Suprapubic skin (tissue), 4 donors: ENCODE measurements around the gene PODXL.

Experiments
- CTCF ChIP-seq, 2 donors: fragments of 200-600 bp in 1 of 2; fragments of 450-650 bp in 1 of 2; sonication (generic) in 1 of 2; IDR thresholded peaks; one replicate each; pipeline ENCODE4 v1.5.1; 2016 to 2019; ENCODE audit warnings: antibody characterized with exemption in 2 of 2, mild to moderate bottlenecking in 1 of 2, moderate library complexity in 1 of 2
- EP300 ChIP-seq: sonication (generic); formaldehyde crosslinking; IDR thresholded peaks from one replicate; pipeline ENCODE4 v1.6.1; 2017; ENCODE audit warnings: antibody characterized with exemption
- POLR2A ChIP-seq, 2 donors: fragments of 450-650 bp; IDR thresholded peaks; one replicate each; pipeline ENCODE4 v1.6.1; 2017; ENCODE audit warnings: antibody characterized with exemption in 2 of 2, mild to moderate bottlenecking in 2 of 2, moderate library complexity in 2 of 2
- POLR2AphosphoS5 ChIP-seq, 3 donors: sonication (generic); formaldehyde crosslinking; IDR thresholded peaks; one replicate each; pipeline ENCODE4 v1.6.1; 2017; ENCODE audit warnings: antibody characterized with exemption in 3 of 3

GRCh38 chr7:131503639-131504038, 52.8 kb downstream of the PODXL start:
- TF ChIP-seq POLR2AphosphoS5 (IDR thresholded peaks at IDR 0.05) (no peak), CTCF (IDR thresholded peaks at IDR 0.05) (no peak), EP300 (no peak), POLR2A (IDR thresholded peaks at IDR 0.05) (no peak)
